ENCODE results near the gene CDK7. TPM values are rescaled to one million over a fixed set of nuclear protein-coding genes. Genes with fewer than 3 reads are reported as not detected.

Gene CDK7
- 54.7 to 79.7 TPM (median 62.0 TPM) in 5 replicates for total RNA-seq (2022; extraction: Qiagen RNA extraction; ENCODE audit: low read depth)

DNA sequence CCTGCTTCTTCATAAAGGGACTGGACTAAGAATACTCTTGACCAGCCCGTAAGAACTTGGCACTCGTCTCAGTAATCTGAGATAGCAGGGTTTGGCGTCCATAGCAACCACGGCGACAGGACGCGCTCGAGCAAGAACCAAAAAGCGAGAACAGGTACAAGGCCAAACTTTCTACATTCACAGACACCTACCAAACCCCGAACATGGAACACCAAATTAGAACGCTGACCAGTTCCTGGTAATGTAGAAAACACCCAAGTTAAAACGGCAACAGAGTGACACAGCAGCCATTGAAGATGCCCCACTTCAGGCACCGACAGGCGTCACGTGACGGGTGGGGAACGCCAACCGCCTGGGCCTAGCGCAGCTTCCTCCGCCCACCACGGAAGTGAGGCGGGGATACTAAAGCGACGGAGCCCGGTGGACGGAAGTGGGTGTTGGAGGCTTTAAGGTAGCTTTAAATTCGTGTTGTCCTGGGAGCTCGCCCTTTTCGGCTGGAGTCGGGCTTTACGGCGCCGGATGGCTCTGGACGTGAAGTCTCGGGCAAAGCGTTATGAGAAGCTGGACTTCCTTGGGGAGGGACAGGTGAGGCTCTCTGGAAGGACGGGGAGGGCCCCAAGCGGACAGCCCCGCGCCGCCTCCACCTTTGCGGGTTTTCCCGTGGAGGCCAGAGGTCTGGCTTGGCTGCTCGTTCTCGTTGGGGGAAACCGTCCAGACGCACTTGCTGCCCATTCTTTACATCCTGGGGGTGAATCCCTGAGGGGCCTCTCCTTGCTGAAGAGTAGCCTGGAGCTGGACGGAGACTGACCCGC, at the start of gene CDK7:
CDK7 (plus strand) TSS at position 430 of the 812 bp plus-strand sequence; CDS start at position 520, 90 bp downstream.

DNA sequence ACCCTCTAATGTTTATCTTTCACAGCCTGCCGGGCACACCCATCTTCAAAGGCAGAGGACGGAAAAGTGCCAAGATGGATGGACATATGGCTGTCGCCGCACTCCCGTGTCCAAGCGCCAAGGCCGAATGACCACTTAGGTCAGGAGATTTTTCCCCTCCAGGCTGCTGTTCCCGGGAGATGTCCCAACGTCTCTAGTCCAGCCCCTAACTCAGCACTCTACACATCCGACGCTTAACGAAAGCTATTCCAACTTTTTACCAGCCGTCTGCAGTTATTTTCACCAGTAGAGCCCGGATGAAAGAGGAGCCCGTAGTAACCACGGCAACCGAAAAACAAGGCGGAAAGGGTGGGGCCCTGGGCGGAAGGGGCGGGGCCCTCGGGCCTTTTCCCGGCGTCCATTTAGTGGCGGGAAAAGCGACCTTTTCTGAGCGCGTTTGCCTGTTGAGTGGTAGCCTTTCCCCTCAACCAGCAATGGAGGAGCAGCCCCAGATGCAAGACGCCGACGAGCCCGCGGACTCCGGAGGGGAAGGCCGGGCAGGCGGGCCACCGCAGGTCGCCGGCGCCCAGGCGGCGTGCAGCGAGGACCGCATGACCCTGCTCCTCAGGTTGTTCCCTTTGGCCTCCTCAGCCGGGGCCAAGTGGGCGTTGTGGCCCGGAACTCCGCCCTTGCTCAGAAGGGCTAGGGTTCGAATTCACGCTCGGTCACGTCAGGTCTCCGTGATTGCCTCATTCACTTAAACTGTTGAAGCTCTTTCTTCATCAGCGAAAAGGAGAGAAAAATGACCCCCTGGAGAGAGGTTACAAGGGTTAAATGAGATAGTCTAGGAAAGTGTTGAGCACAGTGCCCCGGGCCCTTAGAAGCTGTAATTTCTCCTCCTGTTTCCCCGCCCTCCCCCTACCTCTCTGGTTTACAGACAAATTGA, 45.3 kb upstream of the CDK7 start, which contains the start of gene CENPH:
CENPH (plus strand) TSS at position 422 of the 925 bp plus-strand sequence; CDS start at position 474, 52 bp downstream.

Other genes with a start within 250 kb of the CDK7 start
- 33.0 to 41.2 TPM (median 38.5 TPM) in 5 replicates for gene SLC30A5, start 140.9 kb upstream of the CDK7 start, total RNA-seq (2022; extraction: Qiagen RNA extraction; ENCODE audit: low read depth)
- gene CCNB1, start 67.7 kb upstream of the CDK7 start, total RNA-seq (2022; extraction: Qiagen RNA extraction; ENCODE audit: low read depth), result 243 to 306 TPM (median 273 TPM) in 5 replicates
- gene CENPH, start 45.3 kb upstream of the CDK7 start, total RNA-seq (2022; extraction: Qiagen RNA extraction; ENCODE audit: low read depth), result 17.6 to 30.4 TPM (median 27.4 TPM) in 5 replicates
- 2.8 to 4.3 TPM (median 3.9 TPM) in 5 replicates for gene CCDC125, start 97.9 kb downstream of the CDK7 start, total RNA-seq (2022; extraction: Qiagen RNA extraction; ENCODE audit: low read depth)
- gene AK6, start 134.6 kb downstream of the CDK7 start, total RNA-seq (2022; extraction: Qiagen RNA extraction; ENCODE audit: low read depth), result 47.1 to 54.6 TPM (median 51.5 TPM) in 5 replicates
- 114 to 157 TPM (median 123 TPM) in 5 replicates for gene TAF9, start 134.6 kb downstream of the CDK7 start, total RNA-seq (2022; extraction: Qiagen RNA extraction; ENCODE audit: low read depth)
- gene RAD17, start 134.9 kb downstream of the CDK7 start, total RNA-seq (2022; extraction: Qiagen RNA extraction; ENCODE audit: low read depth), result 14.4 to 19.5 TPM (median 16.1 TPM) in 5 replicates
- 2.0 to 3.2 TPM (median 2.8 TPM) in 5 replicates for gene MARVELD2, start 180.2 kb downstream of the CDK7 start, total RNA-seq (2022; extraction: Qiagen RNA extraction; ENCODE audit: low read depth)

Data from A549 treated with ZK216348 at 1 μM for 4 hours (cell line).